WTC11 (cell line): ENCODE data around the gene AKAP13.

ENCODE experiments used
- NFE2L1 ChIP-seq: sonication (generic); formaldehyde crosslinking; IDR thresholded peaks from 2 replicates; pipeline ENCODE4 v1.8.1; 2023; ENCODE audit warnings: missing genetic modification reagents
- SP1 ChIP-seq: sonication (generic); formaldehyde crosslinking; conservative IDR thresholded peaks from 2 replicates; pipeline ENCODE4 v1.8.1; 2022; ENCODE audit warnings: missing genetic modification reagents
- TF ChIP-seq, protein P1 (sequence below): fragments of 200-600 bp; IDR thresholded peaks from 2 replicates; pipeline ENCODE4 v1.8.0; 2022; ENCODE audit warnings: antibody characterized with exemption
- TF ChIP-seq, protein P2 (sequence below): sonication (generic); formaldehyde crosslinking; IDR thresholded peaks from 2 replicates; pipeline ENCODE4 v1.8.1; 2023; ENCODE audit warnings: mild to moderate bottlenecking, missing genetic modification reagents, moderate library complexity
- TF ChIP-seq, protein P3 (sequence below): sonication (generic); formaldehyde crosslinking; IDR thresholded peaks from 2 replicates; pipeline ENCODE4 v1.8.1; 2022; ENCODE audit warnings: missing genetic modification reagents, borderline replicate concordance
- TF ChIP-seq, protein P4 (sequence below): sonication (generic); formaldehyde crosslinking; IDR thresholded peaks from 2 replicates; pipeline ENCODE4 v1.8.0; 2023; ENCODE audit warnings: mild to moderate bottlenecking, missing genetic modification reagents
- TF ChIP-seq, protein P5 (sequence below): sonication (generic); formaldehyde crosslinking; IDR thresholded peaks from 2 replicates; pipeline ENCODE4 v1.8.1; 2023; ENCODE audit warnings: mild to moderate bottlenecking, missing genetic modification reagents, moderate library complexity

DNA sequence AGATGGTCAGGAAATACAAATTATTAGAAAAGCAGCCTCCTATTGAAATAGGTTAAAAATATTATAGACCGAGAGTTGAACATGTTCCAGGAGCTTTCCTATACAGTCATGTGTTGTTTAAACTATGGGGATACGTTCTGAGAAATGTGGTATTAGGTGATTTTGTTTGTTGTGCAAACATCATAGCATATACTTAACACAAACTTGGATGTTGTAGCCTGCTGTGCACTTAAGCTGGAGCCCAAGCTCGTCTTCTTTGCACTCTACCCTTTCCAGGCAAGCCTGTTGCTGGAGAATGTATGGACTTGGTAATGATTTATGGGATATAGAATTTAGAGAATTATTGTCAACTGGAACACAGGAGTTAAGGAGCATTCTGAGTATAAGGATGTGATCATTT is 140.2 kb downstream of the AKAP13 start:
- TF ChIP-seq, protein P1, sequence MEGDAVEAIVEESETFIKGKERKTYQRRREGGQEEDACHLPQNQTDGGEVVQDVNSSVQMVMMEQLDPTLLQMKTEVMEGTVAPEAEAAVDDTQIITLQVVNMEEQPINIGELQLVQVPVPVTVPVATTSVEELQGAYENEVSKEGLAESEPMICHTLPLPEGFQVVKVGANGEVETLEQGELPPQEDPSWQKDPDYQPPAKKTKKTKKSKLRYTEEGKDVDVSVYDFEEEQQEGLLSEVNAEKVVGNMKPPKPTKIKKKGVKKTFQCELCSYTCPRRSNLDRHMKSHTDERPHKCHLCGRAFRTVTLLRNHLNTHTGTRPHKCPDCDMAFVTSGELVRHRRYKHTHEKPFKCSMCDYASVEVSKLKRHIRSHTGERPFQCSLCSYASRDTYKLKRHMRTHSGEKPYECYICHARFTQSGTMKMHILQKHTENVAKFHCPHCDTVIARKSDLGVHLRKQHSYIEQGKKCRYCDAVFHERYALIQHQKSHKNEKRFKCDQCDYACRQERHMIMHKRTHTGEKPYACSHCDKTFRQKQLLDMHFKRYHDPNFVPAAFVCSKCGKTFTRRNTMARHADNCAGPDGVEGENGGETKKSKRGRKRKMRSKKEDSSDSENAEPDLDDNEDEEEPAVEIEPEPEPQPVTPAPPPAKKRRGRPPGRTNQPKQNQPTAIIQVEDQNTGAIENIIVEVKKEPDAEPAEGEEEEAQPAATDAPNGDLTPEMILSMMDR, result no peak
- TF ChIP-seq, protein P2, sequence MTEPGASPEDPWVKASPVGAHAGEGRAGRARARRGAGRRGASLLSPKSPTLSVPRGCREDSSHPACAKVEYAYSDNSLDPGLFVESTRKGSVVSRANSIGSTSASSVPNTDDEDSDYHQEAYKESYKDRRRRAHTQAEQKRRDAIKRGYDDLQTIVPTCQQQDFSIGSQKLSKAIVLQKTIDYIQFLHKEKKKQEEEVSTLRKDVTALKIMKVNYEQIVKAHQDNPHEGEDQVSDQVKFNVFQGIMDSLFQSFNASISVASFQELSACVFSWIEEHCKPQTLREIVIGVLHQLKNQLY (CRISPR knock-in tag), result no peak
- TF ChIP-seq NFE2L1 (CRISPR knock-in tag) (no peak), SP1 (CRISPR knock-in tag) (no peak)
- TF ChIP-seq, protein P3, sequence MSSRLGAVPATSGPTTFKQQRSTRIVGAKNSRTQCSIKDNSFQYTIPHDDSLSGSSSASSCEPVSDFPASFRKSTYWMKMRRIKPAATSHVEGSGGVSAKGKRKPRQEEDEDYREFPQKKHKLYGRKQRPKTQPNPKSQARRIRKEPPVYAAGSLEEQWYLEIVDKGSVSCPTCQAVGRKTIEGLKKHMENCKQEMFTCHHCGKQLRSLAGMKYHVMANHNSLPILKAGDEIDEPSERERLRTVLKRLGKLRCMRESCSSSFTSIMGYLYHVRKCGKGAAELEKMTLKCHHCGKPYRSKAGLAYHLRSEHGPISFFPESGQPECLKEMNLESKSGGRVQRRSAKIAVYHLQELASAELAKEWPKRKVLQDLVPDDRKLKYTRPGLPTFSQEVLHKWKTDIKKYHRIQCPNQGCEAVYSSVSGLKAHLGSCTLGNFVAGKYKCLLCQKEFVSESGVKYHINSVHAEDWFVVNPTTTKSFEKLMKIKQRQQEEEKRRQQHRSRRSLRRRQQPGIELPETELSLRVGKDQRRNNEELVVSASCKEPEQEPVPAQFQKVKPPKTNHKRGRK, result no peak
- TF ChIP-seq, protein P4, sequence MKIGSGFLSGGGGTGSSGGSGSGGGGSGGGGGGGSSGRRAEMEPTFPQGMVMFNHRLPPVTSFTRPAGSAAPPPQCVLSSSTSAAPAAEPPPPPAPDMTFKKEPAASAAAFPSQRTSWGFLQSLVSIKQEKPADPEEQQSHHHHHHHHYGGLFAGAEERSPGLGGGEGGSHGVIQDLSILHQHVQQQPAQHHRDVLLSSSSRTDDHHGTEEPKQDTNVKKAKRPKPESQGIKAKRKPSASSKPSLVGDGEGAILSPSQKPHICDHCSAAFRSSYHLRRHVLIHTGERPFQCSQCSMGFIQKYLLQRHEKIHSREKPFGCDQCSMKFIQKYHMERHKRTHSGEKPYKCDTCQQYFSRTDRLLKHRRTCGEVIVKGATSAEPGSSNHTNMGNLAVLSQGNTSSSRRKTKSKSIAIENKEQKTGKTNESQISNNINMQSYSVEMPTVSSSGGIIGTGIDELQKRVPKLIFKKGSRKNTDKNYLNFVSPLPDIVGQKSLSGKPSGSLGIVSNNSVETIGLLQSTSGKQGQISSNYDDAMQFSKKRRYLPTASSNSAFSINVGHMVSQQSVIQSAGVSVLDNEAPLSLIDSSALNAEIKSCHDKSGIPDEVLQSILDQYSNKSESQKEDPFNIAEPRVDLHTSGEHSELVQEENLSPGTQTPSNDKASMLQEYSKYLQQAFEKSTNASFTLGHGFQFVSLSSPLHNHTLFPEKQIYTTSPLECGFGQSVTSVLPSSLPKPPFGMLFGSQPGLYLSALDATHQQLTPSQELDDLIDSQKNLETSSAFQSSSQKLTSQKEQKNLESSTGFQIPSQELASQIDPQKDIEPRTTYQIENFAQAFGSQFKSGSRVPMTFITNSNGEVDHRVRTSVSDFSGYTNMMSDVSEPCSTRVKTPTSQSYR (CRISPR knock-in tag), result no peak
- TF ChIP-seq, protein P5, sequence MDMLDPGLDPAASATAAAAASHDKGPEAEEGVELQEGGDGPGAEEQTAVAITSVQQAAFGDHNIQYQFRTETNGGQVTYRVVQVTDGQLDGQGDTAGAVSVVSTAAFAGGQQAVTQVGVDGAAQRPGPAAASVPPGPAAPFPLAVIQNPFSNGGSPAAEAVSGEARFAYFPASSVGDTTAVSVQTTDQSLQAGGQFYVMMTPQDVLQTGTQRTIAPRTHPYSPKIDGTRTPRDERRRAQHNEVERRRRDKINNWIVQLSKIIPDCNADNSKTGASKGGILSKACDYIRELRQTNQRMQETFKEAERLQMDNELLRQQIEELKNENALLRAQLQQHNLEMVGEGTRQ, result no peak
